ENCODE measurements around the gene NCBP1. TPM values are rescaled to one million over a fixed set of nuclear protein-coding genes. Genes with fewer than 3 reads are reported as not detected.
"Not testable (repeated sequence)": the region's sequence is repeated elsewhere in the genome, so short reads cannot be mapped to it uniquely, and the experiment has no call there.

Gene NCBP1
- total RNA-seq, 1 donor from 2014 or later, result 21.4 TPM

GRCh38 chr9:97617939-97618416, 15.6 kb upstream of the NCBP1 start:
- intact Hi-C loops (cut with micrococcal nuclease), result loop anchor here (5.0 kb wide), 1 partner anchor 151 kb away; no protein-coding TSS in a partner anchor

GRCh38 chr9:97620063-97620462, 13.6 kb upstream of the NCBP1 start:
- ATAC-seq; intact Hi-C loops (cut with micrococcal nuclease): not testable (repeated sequence)

More at GRCh38 chr9:97617939-97618416, 15.6 kb upstream of the NCBP1 start:
- no peak for DNase-seq
- no peak for ATAC-seq

GRCh38 chr9:97622483-97622882, 11.1 kb upstream of the NCBP1 start:
- ATAC-seq; intact Hi-C loops (cut with micrococcal nuclease); DNase-seq: not testable (repeated sequence)

More at GRCh38 chr9:97620063-97620462, 13.6 kb upstream of the NCBP1 start:
- DNase-seq, result not testable (repeated sequence)

- ATAC-seq (no peak), DNase-seq (no peak)
- intact Hi-C loops (cut with micrococcal nuclease), result no loop called here
Measured at GRCh38 chr9:97623946-97624345, 9.7 kb upstream of the NCBP1 start.

GRCh38 chr9:97625620-97626019, 8.0 kb upstream of the NCBP1 start:
- no peak for DNase-seq
- intact Hi-C loops (cut with micrococcal nuclease), result no loop called here
- peak; percentile 77 for ATAC-seq

GRCh38 chr9:97627624-97628023, 6.0 kb upstream of the NCBP1 start:
- ATAC-seq (no peak), DNase-seq (no peak)
- intact Hi-C loops (cut with micrococcal nuclease), result no loop called here

- DNase-seq (no peak), ATAC-seq (no peak)
- intact Hi-C loops (cut with micrococcal nuclease), result no loop called here
Measured at GRCh38 chr9:97628668-97629067, 5.0 kb upstream of the NCBP1 start.

- no peak for ATAC-seq
- intact Hi-C loops (cut with micrococcal nuclease), result no loop called here
- DNase-seq, result no peak
Measured at GRCh38 chr9:97629156-97629555, 4.5 kb upstream of the NCBP1 start.

- ATAC-seq (no peak), DNase-seq (no peak)
- intact Hi-C loops (cut with micrococcal nuclease), result loop anchor here (10.0 kb wide), 1 partner anchor 64 kb away; the partner anchor contains the start of gene XPA
Measured at GRCh38 chr9:97630591-97630990, 3.0 kb upstream of the NCBP1 start.

- intact Hi-C loops (cut with micrococcal nuclease), result loop anchor here (10.0 kb wide), 1 partner anchor 62 kb away; the partner anchor contains the start of gene XPA
- peak; percentile 15 for ATAC-seq
- peak; percentile 69 for DNase-seq
Measured at GRCh38 chr9:97632248-97632984, 1.2 kb upstream of the NCBP1 start.

GRCh38 chr9:97633859-97634490, 354 bp downstream of the NCBP1 start:
- intact Hi-C loops (cut with micrococcal nuclease), result loop anchor here (10.0 kb wide), 1 partner anchor 61 kb away; the partner anchor contains the start of gene XPA
- ATAC-seq (peak; percentile 4), DNase-seq (no peak)

GRCh38 chr9:97635026-97635425, 1.4 kb downstream of the NCBP1 start:
- no peak for DNase-seq
- intact Hi-C loops (cut with micrococcal nuclease), result loop anchor here (10.0 kb wide), 1 partner anchor 60 kb away; the partner anchor contains the start of gene XPA
- ATAC-seq, result no peak

GRCh38 chr9:97636903-97637302, 3.3 kb downstream of the NCBP1 start:
- ATAC-seq (no peak), DNase-seq (no peak)
- intact Hi-C loops (cut with micrococcal nuclease), result loop anchor here (10.0 kb wide), 1 partner anchor 58 kb away; the partner anchor contains the start of gene XPA

- intact Hi-C loops (cut with micrococcal nuclease), result loop anchor here (10.0 kb wide), 1 partner anchor 56 kb away; the partner anchor contains the start of gene XPA
- no peak for ATAC-seq
- no peak for DNase-seq
Measured at GRCh38 chr9:97638666-97639065, 5.0 kb downstream of the NCBP1 start.

- intact Hi-C loops (cut with micrococcal nuclease), result no loop called here
- DNase-seq (no peak), ATAC-seq (peak; percentile 37)
Measured at GRCh38 chr9:97640325-97640724, 6.7 kb downstream of the NCBP1 start.

- no peak for DNase-seq
- no peak for ATAC-seq
- intact Hi-C loops (cut with micrococcal nuclease), result no loop called here
Measured at GRCh38 chr9:97645720-97646119, 12.1 kb downstream of the NCBP1 start.

- ATAC-seq, result no peak
- intact Hi-C loops (cut with micrococcal nuclease), result no loop called here
- no peak for DNase-seq
Measured at GRCh38 chr9:97647996-97648395, 14.4 kb downstream of the NCBP1 start.

- DNase-seq, result no peak
Measured at GRCh38 chr9:97651646-97652045, 18.0 kb downstream of the NCBP1 start.

GRCh38 chr9:97658707-97659106, 25.1 kb downstream of the NCBP1 start:
- intact Hi-C loops (cut with micrococcal nuclease), result no loop called here
- ATAC-seq, result no peak
- DNase-seq, result no peak

More at GRCh38 chr9:97651646-97652045, 18.0 kb downstream of the NCBP1 start:
- intact Hi-C loops (cut with micrococcal nuclease), result no loop called here
- peak; percentile 63 for ATAC-seq

GRCh38 chr9:97659771-97660170, 26.1 kb downstream of the NCBP1 start:
- ATAC-seq, result no peak
- DNase-seq, result no peak
- intact Hi-C loops (cut with micrococcal nuclease), result no loop called here

All from left ventricle myocardium superior (tissue), 1 donor.